ENCODE measurements around the gene HPSE2.
"Not testable (repeated sequence)": the region's sequence is repeated elsewhere in the genome, so short reads cannot be mapped to it uniquely, and the experiment has no call there.

Gene HPSE2

GRCh38 chr10:98921316-98921715, 314.3 kb downstream of the HPSE2 start:
- no peak for DNase-seq

- no peak for DNase-seq
These were observed 314.8 kb downstream of the HPSE2 start for GRCh38 chr10:98920807-98921206.

- DNase-seq = no peak
These were observed 315.3 kb downstream of the HPSE2 start for GRCh38 chr10:98920360-98920759.

GRCh38 chr10:98919899-98920298, 315.8 kb downstream of the HPSE2 start:
- no peak for DNase-seq

- no peak for DNase-seq
These were observed 317.8 kb downstream of the HPSE2 start for GRCh38 chr10:98917828-98918227.

GRCh38 chr10:98916526-98917125, 319.0 kb downstream of the HPSE2 start:
- no peak for DNase-seq

GRCh38 chr10:98915911-98916310, 319.7 kb downstream of the HPSE2 start:
- DNase-seq = no peak

GRCh38 chr10:98910546-98910945, 325.1 kb downstream of the HPSE2 start:
- DNase-seq = no peak

- no peak for DNase-seq
These were observed 325.6 kb downstream of the HPSE2 start for GRCh38 chr10:98910048-98910447.

GRCh38 chr10:98908868-98909267, 326.8 kb downstream of the HPSE2 start:
- no peak for DNase-seq

- DNase-seq = not testable (repeated sequence)
These were observed 327.4 kb downstream of the HPSE2 start for GRCh38 chr10:98908247-98908646.

- DNase-seq = no peak
These were observed 334.1 kb downstream of the HPSE2 start for GRCh38 chr10:98901441-98902110.

- DNase-seq = no peak
These were observed 336.6 kb downstream of the HPSE2 start for GRCh38 chr10:98899018-98899417.

- DNase-seq = no peak
These were observed 343.1 kb downstream of the HPSE2 start for GRCh38 chr10:98892523-98892922.

GRCh38 chr10:98886686-98887085, 349.0 kb downstream of the HPSE2 start:
- no peak for DNase-seq

GRCh38 chr10:98885378-98885777, 350.3 kb downstream of the HPSE2 start:
- DNase-seq = no peak

- no peak for DNase-seq
These were observed 353.9 kb downstream of the HPSE2 start for GRCh38 chr10:98881789-98882188.

- DNase-seq = no peak
These were observed 354.7 kb downstream of the HPSE2 start for GRCh38 chr10:98880971-98881370.

- DNase-seq = no peak
These were observed 356.7 kb downstream of the HPSE2 start for GRCh38 chr10:98878921-98879320.

- no peak for DNase-seq
These were observed 357.2 kb downstream of the HPSE2 start for GRCh38 chr10:98878418-98878817.

GRCh38 chr10:98861962-98862361, 373.7 kb downstream of the HPSE2 start:
- DNase-seq = no peak

- no peak for DNase-seq
These were observed 377.1 kb downstream of the HPSE2 start for GRCh38 chr10:98858525-98858924.

- no peak for DNase-seq
These were observed 380.1 kb downstream of the HPSE2 start for GRCh38 chr10:98855403-98856189.
